IPS DF 6.9 (cell line): Measurements from ENCODE around the gene AURKAIP1.

Experiments
- DNase-seq: peaks from one replicate; pipeline ENCODE4 v3.0.0-alpha.2; 2013; ENCODE audit warnings: low read depth, low spot score
- H3K27ac ChIP-seq: one replicate; pipeline ENCODE4 v1.5.1; 2013; ENCODE audit warnings: low read length, control low read depth
- H3K27me3 ChIP-seq: 2 replicates; pipeline ENCODE4 v1.6.1; 2013; ENCODE audit warnings: mild to moderate bottlenecking, low read length; ENCODE audit not compliant: control insufficient read depth, insufficient read depth
- H3K36me3 ChIP-seq: 2 replicates; pipeline ENCODE4 v1.6.1; 2013; ENCODE audit warnings: low read length; ENCODE audit not compliant: control insufficient read depth, insufficient read depth
- H3K4me1 ChIP-seq: 2 replicates; pipeline ENCODE4 v1.6.1; 2013; ENCODE audit warnings: low read length; ENCODE audit not compliant: control insufficient read depth, insufficient read depth
- H3K4me3 ChIP-seq: 2 replicates; pipeline ENCODE4 v1.5.1; 2013; ENCODE audit warnings: mild to moderate bottlenecking, low read length
- H3K9me3 ChIP-seq: 2 replicates; pipeline ENCODE4 v1.6.1; 2013; ENCODE audit warnings: low read length, inconsistent platforms; ENCODE audit not compliant: control insufficient read depth, insufficient read depth
- WGBS: extraction: QIAGEN DNeasy Blood & Tissue Kit; methylation state at CpG from one replicate; pipeline ENCODE4 v1.1.7; 2013; ENCODE audit warnings: mixed read lengths, missing lambda C conversion rate; ENCODE audit not compliant: insufficient read length, insufficient coverage; 5-methylcytosine and 5-hydroxymethylcytosine counted together

The AURKAIP1 gene

GRCh38 chr1:1337793-1338147 is 37.2 kb downstream of the AURKAIP1 start:
- Histone ChIP-seq H3K4me3 (no peak overlapping the region), H3K27ac (no peak overlapping the region), H3K36me3 (peaks cover 24% of the 10 kb centered on the region), H3K4me1 (no peaks in the 10 kb centered on the region), H3K9me3 (no peaks in the 10 kb centered on the region), H3K27me3 (no peaks in the 10 kb centered on the region)
- DNase-seq: no peak
- WGBS: no CpG with 5 or more reads among the region's 18 CpGs

DNA sequence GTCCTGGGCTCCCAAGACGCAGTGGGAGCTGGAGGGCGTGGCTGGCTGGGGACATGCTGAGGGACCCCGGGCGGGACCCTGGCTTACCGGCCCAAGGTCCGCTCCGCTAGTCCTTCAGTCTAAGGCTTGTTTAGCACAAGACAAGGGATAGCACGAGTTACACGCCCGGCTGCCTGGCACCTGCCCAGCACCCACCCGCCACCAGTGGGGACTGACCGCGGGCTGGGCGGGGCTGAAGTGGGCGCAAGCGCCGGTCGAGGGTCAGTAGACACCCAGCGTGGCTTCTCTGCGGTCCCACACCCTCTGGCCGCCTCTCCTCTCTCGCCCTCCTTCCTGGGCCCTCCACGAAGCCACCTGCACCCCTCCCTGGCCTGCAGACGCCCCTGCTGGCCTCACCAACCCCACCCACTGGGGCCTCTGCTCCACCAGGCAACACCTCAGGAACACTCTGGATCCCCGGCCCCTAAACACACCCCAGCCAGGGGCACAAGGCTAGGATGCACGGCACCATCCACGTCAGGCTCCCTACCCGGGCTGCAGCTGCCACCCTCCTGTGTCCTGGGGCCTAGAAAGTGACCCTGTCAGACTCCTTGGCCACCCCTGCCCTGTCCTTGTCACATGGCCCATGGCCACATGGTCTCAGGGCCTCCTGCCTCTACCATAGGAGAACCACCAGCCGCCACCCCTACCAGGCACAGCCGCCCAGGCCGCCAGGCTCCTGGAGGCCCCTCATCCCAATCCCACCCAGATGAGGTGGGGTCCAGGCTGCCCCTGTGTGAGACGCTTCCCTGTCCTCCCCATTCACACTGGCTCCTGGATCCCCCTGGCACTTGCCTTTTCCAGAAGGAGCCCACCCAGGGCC is 37.8 kb downstream of the AURKAIP1 start:
- WGBS: no CpG with 5 or more reads among the region's 32 CpGs
- Histone ChIP-seq H3K9me3 (no peaks in the 10 kb centered on the region), H3K27ac (no peak overlapping the region), H3K36me3 (peaks cover 24% of the 10 kb centered on the region), H3K4me1 (no peaks in the 10 kb centered on the region), H3K27me3 (no peaks in the 10 kb centered on the region), H3K4me3 (no peak overlapping the region)
- DNase-seq: no peak

GRCh38 chr1:1336446-1336845 is 38.6 kb downstream of the AURKAIP1 start:
- no CpG with 5 or more reads among the region's 26 CpGs for WGBS
- no peak overlapping the region for H3K27ac ChIP-seq
- no peaks in the 10 kb centered on the region for H3K27me3 ChIP-seq
- DNase-seq: no peak
- peaks cover 22% of the 10 kb centered on the region for H3K36me3 ChIP-seq
- H3K4me3 ChIP-seq: no peak overlapping the region
- no peaks in the 10 kb centered on the region for H3K9me3 ChIP-seq
- H3K4me1 ChIP-seq: no peaks in the 10 kb centered on the region

DNA sequence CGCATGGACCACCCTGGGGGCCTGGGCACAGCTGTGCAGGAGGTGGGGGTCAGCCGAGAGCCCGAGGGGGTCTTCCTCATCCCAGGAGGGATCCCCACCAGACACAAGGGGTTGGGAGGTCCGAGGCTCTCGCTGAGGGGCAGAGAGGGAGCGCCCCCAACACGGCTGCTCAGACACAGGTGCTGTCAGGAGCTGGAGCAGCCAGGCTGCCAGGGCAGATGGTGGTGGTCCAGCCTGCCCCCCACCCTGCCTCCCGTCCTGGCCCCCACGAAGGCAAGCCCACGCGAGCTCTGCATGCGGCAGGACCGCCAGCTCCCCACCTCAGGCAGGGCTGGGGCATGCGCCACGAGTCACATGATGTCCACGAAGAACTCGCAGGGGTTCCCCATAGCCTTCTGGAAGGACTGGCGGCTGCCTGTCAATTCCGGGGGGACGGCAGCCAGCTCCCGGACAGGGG is 39.2 kb downstream of the AURKAIP1 start:
- DNase-seq: no peak
- WGBS: no CpG with 5 or more reads among the region's 21 CpGs
- Histone ChIP-seq H3K27me3 (no peaks in the 10 kb centered on the region), H3K36me3 (peaks cover 17% of the 10 kb centered on the region), H3K4me3 (no peak overlapping the region), H3K27ac (no peak overlapping the region), H3K4me1 (no peaks in the 10 kb centered on the region), H3K9me3 (no peaks in the 10 kb centered on the region)

DNA sequence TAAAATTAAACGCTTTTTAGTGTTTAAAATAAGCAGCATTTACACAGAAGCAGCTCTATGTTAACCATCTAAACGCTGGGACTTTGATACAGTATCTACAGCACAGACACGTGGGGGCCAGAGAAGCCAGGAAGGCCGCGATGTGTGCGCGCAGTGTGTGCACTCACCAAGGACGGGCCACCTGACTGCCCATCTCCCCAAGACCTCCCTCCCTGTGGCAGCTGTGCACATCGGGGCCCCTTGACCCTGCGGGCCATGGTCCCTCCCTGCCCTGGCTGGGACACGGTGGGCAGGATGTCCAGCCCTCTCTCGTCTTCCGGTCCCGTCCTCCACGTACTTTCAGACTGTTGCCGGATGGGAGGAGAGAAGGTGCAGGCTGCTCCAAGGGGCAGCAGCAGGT is 39.7 kb downstream of the AURKAIP1 start:
- no peak for DNase-seq
- no peaks in the 10 kb centered on the region for H3K4me1 ChIP-seq
- H3K27me3 ChIP-seq: no peaks in the 10 kb centered on the region
- WGBS: no CpG with 5 or more reads among the region's 16 CpGs
- H3K4me3 ChIP-seq: no peak overlapping the region
- no peaks in the 10 kb centered on the region for H3K9me3 ChIP-seq
- H3K36me3 ChIP-seq: peaks cover 15% of the 10 kb centered on the region; the same call in 1 of the 2 replicates
- no peak overlapping the region for H3K27ac ChIP-seq

DNA sequence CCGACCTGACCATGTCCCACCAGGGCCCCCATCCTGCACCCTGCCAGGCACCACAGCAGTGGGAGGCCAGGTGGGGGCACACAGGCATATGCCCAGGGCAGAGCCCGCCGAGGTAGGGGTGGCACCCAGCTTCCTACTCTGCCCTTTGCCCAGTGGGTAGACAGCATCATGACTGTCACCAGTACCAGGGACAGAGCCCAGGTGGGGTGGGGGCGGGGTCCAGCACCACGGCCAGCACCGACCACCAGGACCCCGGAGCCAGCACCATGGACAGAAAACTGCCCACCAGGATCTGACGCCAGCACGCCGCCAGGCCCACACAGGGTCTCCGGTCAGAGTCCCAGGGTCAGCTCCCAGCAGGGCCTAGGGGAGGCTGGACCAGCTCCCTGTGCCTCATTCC is 40.2 kb downstream of the AURKAIP1 start:
- Histone ChIP-seq H3K27ac (no peak overlapping the region), H3K4me3 (no peak overlapping the region), H3K27me3 (no peaks in the 10 kb centered on the region), H3K9me3 (no peaks in the 10 kb centered on the region), H3K36me3 (peaks cover 11% of the 10 kb centered on the region; the same call in 1 of the 2 replicates), H3K4me1 (no peaks in the 10 kb centered on the region)
- no CpG with 5 or more reads among the region's 11 CpGs for WGBS
- DNase-seq: no peak

- Histone ChIP-seq H3K4me3 (no peak overlapping the region), H3K4me1 (peaks cover 2% of the 10 kb centered on the region; the same call in 1 of the 2 replicates), H3K9me3 (no peaks in the 10 kb centered on the region), H3K27me3 (no peaks in the 10 kb centered on the region), H3K36me3 (peaks cover 6% of the 10 kb centered on the region; the same call in 1 of the 2 replicates), H3K27ac (no peak overlapping the region)
- WGBS: no CpG with 5 or more reads among the region's 36 CpGs
- DNase-seq: no peak
Measured at GRCh38 chr1:1333551-1334241, 41.3 kb downstream of the AURKAIP1 start.

DNA sequence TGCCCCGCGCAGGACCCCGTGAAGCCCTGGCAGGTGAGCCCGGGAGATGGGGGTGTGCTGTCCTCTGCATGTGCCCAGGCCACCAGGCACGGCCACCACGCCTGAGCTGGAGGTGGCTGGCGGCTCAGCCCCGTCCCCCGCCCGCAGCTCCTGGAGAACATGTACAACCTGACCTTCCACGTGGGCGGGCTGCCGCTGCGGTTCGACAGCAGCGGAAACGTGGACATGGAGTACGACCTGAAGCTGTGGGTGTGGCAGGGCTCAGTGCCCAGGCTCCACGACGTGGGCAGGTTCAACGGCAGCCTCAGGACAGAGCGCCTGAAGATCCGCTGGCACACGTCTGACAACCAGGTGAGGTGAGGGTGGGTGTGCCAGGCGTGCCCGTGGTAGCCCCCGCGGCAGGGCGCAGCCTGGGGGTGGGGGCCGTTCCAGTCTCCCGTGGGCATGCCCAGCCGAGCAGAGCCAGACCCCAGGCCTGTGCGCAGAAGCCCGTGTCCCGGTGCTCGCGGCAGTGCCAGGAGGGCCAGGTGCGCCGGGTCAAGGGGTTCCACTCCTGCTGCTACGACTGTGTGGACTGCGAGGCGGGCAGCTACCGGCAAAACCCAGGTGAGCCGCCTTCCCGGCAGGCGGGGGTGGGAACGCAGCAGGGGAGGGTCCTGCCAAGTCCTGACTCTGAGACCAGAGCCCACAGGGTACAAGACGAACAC is 42.1 kb downstream of the AURKAIP1 start:
- H3K4me3 ChIP-seq: no peak overlapping the region
- H3K27ac ChIP-seq: no peak overlapping the region
- no peak for DNase-seq
- peaks cover 6% of the 10 kb centered on the region; the same call in 1 of the 2 replicates for H3K36me3 ChIP-seq
- H3K9me3 ChIP-seq: no peaks in the 10 kb centered on the region
- WGBS: no CpG with 5 or more reads among the region's 48 CpGs
- H3K27me3 ChIP-seq: no peaks in the 10 kb centered on the region
- peaks cover 2% of the 10 kb centered on the region; the same call in 1 of the 2 replicates for H3K4me1 ChIP-seq

- Histone ChIP-seq H3K36me3 (peaks cover 9% of the 10 kb centered on the region; the same call in 1 of the 2 replicates), H3K27me3 (no peaks in the 10 kb centered on the region), H3K9me3 (no peaks in the 10 kb centered on the region), H3K4me3 (no peak overlapping the region), H3K4me1 (peaks cover 2% of the 10 kb centered on the region; the same call in 1 of the 2 replicates), H3K27ac (no peak overlapping the region)
- DNase-seq: no peak
- WGBS: no CpG with 5 or more reads among the region's 57 CpGs
Measured at GRCh38 chr1:1332031-1332755, 42.8 kb downstream of the AURKAIP1 start.
